SIG-M5 treated with dmso at 0.1 percent for 504 hours (cell line): ENCODE results near the gene PRCD.
"Not testable (repeated sequence)": the region's sequence is repeated elsewhere in the genome, so short reads cannot be mapped to it uniquely, and the experiment has no call there.

ENCODE experiments used
- DNase-seq: peaks from one replicate; lab custom pipeline; 2025; ENCODE audit not compliant: unreplicated experiment; lab: John Stamatoyannopoulos, UW

PRCD gene

DNA sequence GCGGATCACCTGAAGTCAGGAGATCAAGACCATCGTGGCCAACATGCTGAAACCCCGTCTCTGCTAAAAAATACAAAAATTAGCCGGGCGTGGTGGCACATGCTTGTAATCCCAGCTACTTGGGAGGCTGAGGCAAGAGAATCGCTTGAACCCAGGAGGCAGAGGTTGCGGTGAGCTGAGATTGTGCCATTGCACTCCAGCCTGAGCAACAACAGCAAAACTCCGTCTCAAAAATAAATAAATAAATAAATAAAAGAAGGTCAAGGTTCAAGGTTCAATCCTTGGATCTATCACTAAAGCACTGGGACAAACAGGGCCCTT lies 14.4 kb upstream of the PRCD start:
- DNase-seq, result not testable (repeated sequence)

DNA sequence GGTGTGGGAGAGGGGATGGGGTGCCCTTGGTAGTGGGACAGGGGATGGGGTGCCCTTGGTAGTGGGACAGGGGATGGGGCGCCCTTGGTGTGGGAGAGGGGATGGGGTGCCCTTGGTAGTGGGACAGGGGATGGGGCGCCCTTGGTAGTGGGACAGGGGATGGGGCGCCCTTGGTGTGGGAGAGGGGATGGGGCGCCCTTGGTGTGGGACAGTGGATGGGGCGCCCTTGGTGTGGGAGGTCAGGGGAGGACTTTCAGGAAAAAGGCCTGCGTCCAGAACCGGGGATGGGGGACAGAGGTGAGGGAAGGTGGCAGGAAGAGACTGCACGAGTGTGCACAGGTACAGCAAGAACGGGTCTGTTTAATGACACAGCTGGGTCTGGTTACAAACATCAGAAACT lies 12.8 kb upstream of the PRCD start:
- not testable (repeated sequence) for DNase-seq

DNA sequence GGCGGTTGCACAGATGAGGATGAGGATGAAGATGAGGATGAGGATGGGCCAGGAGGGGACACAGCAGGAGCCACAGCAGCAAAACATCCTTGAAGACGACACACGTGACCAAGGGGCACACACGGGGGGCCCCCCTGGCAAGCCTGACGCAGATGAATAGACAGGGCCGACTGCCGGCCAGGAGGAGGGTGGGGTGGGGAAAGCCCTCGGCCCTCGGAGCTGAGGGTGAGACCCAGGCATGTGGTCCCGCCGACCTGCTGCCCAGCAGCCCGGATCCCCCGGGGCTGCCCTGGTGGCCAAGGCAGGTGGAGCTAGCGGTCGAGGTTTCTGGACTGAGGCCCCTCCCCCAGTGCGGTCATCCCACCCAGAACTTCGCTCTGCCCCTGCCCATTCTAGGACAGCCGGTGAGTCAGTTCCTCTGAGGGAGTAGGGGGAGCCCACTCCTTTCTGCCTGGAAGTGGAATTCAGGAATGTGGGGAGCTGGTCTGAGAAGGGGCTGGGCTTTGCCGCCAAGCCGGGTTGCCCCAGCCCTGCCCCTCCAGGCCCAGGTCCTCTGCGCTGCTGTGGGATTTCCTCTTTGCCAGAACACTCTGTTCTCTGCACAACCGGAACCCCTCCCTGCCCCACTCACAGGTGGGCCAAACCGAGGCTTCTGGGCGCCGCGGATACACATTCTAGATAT lies 12.3 kb upstream of the PRCD start:
- DNase-seq, result no peak

DNA sequence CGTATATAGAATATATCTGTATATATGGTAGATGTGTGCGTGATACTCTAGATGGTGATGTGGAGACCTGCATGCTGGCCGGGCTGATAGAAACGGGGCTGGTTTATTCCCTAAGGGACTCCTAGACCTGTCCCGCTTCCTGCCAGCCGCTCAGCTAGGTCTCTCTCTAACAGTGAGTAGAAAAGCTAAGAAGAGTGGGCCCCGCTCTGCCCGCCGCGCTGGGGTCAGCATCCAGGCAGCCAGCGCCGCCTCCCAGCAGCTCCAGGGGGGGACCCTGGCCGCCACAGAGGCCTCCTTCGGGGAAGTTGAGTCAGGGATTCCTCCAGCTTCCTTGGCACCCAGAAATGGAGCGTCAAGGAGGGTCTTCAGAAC lies 11.7 kb upstream of the PRCD start:
- no peak for DNase-seq

DNA sequence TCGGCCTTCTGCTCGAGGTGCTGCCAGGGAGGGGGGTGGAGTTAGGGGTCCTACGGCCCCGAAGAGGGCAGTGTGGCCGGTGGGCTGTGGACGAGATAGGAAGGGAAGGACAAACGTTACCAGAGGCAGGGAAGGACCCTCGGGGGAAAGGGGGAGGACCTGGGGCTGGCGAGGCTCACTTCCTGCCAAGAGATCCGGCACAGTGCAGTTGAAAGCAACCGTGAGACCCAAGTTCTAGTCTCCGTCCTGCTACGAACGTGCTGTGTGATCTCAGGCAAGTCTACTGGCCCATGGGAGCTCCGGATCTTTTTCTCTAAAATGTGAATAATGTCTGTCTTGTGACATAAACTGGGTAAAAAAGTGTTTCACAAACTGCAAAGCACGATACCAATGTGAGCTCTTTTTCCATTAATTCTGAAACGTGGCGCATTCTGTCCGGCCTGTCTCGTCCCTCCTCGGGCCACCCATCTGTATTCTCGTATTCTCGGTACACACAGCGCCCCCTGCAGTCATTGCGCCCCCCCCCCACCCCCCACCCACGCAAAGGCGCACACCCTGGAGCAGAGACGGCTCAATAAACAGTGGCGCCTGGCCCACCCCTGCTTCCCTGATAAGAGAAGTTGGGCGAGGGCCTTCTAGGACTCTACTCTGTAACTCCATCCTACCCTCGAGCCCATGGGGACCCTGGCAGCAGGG lies 11.2 kb upstream of the PRCD start:
- no peak for DNase-seq

DNA sequence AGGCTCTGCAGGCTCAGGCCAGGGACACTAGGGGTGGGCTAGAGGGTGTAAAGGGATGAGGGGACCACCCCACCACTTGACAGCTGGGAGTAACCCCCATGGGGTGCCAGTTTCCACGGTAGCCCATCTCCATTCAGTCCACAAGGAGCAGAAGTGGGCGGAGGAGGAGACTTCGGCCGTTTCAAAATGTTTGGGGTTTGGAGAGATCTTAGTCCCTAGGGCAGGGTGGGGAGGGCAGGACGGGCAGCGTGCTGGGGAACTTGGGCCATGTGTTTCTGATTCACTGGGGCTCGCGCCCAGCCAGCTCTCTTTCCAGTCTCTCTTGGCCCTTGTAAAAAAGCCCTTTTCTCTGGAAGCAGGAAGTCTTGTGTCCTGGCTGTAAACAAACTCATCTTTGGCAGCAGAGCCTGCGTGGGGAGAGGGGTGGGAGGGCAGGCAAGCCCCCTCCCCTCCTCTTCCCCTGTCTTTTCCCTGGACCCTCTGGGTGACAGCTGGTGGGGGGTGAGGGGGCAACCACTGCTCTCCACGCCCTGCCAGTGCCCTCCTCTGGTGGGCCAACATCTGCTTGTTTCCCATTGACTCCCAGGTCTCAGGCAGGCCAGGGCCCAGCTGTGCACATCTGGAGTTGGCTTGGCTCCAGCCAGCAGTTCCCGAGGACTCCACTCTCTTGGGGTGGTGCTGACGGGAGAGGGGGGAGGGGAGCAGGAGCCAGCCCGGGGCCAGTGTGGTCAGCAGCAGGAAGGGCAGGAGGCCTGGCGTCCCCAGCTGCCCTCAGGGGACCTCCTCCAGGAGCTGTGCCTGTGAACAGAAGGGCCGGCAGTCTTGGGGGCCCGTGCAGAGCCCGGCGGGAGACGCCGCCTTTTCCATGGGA lies 10.4 kb upstream of the PRCD start:
- no peak for DNase-seq

DNA sequence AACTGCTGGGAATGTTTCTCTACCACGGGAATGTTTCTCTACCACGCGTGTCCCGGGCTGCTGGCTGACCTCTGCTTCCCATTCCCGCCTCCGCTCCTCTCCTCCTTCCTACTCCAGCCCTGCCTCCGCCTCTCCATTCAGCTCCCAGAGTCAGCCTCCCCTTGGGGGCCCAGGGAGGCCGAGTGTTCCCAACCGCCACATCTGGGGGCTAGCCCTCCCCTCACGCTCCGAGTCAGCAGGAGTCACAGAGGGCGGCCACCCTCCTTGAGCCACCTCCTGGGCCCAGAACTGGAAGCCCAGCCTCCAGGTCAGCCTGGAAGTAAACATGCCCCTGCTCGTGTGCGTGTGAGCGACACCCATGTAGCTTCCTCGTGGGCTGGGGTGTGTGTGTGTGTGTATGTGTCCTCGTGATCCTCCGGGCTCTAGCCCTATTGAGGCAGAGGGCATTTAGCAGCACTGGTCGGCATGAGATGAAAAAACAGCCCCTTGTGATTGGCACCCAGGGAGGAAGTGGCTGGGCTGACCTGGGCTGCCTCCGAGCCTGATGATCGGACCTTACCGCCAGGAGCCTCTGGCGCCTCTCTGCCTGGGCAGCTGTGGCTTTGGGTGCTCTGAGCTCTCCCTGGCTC lies 9.6 kb upstream of the PRCD start:
- DNase-seq, result no peak

DNA sequence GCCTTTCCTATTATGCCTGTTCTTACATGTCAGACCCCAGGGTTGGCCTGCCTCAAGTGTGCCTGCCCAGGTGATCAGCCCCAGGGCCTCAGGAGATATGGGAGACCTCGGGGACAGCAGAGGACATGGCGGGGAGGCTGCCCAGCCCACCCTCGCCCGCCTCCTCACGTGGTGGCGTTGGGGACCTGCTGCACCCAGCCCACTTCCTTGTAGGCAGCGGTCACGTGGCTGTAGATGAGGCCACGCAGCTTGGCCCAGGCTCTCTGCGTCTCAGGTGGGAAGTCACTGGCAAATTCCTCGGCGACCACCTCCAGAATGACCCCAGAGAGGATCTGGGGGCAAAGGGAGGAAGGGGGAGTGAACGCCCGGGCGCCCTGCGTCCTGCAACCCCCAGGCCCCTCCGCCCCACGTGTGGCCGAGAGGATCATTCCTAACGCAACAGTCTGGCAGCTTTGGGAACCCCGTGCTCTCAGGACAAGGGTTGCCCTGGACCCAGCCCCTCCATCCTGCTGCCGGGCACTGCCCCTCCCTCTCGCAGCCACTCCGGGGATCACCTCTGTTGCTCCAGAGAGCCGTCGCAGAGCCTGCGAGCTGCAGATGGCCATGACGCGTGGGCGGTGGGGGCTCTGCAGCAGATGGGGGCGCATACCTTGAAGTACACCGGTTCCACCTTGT lies 8.9 kb upstream of the PRCD start:
- DNase-seq, result no peak

DNA sequence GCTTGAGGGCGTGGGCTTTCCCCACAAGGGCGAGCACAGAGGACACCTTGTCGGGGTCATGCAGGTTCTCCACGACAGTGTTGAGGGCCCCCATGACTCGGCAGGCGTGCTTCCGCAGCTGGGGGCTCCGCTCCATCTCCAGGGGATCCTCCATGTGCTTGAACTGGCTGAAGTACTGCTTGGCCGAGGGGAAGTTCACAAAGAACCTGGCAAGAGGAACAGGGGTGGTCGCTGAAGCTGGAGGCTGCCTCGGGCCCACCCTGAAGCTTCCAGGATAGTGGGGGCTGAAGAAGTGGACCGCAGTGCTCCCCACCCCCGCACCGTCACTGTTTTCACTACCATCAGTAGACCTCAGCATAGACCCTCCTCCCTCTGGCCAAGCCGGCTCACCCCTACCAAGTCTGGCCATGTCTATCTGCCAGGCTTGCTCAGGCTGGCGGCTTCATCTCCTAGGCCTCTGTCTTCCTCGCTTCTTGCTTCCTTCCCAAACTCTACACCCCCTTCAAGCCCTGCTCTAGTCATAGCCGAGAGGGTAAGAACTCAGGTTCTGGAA lies 8.3 kb upstream of the PRCD start:
- DNase-seq, result no peak

DNA sequence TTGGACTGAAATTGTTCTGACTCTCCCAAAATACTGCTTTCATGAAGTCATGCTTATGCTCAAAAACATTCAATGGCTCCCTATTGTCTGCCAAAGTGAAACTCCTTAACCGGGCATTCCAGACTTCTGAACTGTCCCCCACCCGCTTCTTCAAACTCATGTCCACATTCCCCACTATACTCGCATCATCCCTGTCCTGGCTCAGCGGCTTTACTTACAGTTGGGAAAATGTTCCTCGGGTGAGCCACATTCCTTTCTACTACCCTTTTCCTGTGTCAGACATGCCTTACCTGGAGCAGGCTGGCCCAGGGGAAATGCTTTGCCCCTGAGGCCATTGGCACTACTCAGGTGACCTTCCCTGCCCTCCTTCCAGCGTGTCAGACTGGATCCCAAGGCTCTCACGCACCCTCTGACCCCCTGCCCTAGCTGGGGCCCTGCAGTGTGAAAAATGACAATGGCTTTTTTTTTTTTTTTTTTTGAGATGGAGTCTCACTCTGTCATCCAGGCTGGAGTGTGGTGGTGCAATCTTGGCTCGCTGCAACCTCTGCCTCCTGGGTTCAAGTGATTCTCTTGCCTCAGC lies 7.7 kb upstream of the PRCD start:
- DNase-seq, result no peak

DNA sequence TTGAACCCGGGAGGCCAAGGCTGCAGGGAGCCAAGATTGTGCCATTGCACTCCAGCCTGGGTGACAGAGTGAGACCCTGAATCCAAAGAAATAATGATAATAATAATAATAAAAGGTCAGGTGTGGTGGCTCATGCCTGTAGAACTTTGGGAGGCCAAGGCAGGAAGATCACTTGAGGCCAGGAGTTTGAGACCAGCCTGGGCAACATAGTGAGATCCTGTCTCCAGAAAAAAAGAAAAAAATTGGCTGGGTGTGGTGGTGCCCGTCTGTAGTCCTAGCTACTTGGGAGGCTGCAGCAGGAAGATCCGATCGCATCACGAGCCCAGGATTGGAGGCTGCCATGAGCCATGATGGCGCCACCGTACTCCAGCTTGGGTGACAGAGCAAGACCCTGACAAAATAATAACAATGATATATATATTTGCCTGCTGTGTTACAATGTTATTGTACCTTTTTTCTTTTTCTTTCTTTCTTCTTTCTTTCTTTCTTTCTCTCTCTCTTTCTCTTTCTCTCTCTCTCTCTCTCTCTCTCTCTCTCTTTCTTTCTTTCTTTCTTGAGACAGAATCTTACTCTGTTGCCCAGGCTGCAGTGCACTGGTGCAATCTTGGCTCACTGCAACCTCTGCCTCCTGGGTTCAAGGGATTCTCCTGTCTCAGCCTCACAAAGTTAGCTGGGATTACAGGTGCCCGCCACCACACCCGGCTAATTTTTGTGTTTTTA lies 6.0 kb upstream of the PRCD start:
- not testable (repeated sequence) for DNase-seq

DNA sequence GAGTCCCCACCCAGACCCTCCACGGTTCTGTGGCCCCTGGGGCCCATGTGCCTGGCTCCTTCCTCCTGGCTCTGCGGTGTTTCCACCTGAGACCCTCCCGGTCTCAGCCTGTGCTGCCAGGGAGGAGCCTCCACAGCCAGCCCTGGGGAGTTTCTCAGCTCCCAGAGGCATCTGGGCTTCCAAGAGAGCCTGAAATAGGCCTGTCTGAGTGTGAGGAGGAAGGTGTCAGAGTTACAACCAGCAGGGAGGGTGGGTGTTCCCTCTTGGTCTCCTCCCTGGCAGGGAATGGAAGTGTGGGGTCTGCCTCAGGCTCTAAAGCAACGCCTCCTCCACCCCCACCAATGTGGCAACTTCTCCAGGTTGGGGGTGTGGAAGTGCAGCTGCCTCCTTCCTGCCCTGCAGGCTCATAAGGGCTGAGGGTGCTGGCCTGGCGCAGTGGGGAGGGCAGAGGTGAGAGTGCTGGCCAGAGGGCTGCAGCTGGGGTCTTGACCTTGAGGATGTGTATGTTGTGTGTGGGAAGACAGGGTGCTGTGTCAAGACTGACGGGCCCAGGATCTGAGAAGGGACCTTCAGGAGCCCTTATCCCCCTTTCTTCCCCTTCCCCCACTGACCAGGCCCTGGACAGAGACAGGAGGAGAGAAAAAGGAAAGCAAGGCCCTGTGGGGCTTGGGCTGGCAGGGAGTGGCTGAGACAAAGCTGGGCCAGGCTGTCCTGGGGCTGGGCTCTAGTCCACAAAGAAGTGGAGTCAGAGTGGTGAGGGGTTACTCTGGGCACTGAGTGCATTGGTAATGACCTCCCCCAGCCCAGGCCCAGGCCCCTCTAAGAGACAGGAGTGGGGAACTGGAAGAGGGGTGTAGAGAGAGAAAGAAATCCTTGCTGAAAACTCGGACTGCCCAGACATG lies 4.8 kb upstream of the PRCD start:
- DNase-seq, result no peak

DNA sequence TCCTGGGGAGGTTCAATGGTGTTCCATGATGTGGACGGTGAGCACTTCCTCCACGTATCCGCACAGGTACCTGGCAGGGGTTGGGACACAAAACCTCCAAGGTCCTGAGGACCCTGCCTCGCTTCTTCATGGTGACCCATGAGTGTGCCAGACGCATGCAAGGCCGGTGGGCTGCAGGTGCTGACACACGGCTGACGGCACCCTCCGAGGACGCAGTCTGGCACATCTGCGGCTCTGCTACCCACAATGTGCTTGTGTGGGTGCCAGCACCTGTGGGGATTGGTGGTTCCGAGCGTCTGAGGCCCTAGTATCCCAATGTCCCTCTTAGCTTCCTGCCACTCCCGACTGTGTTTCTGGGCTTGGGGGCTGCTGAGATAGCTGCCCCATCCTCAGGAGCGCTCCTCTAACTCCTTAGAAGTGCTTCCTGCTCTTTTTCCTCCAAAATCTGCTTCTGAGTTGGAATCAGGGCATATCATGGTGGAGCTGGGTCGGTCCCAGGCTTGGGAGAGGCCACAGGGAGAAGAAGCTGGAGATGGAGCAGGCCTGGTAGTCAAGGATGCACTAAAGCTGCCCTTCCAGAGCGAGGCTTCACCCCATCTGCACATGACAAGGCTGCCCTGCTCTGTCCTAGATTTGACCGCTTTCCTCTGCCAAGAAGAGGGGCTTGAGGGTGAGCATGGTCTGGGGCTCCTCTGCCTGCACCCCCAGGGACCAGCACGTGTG lies 3.9 kb upstream of the PRCD start:
- no peak for DNase-seq

DNA sequence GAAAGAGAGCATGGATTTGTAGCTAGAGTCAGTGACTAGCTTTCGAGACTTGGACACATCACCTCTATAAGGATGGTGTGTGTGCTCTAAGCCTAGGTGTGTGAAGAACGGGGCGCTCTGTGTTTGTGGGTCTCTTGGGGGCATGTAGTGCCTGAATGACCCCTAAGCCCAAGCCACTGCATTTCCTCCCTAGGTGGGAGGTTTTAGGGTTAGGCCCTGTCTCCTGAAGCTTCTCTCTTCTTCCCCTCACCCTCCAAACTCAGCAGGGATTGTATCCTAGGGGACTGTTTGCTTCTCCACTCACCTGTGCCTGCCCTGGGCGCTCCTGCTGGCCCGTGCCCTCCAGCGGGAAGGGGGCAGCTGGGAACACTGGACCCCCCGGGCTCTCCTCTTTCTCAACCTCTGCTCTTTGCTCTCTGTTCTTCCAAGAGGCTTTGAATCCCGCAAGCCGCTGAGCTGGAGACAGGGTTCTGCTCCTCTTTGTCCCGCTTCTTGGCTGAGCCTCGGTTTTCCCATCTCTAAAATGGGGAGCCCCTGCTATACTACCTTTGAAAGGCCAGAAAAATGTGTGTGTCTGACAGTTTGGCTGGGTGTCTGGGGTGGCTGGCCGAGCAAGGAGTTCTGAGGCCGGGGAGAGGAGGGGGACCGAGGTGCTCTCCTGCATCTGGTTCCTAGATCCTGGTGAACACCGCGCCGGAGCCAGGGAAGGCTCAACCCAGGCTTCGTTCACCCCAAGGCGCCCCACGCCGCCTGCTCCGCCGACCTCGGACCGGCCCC lies 3.1 kb upstream of the PRCD start:
- DNase-seq, result no peak

DNA sequence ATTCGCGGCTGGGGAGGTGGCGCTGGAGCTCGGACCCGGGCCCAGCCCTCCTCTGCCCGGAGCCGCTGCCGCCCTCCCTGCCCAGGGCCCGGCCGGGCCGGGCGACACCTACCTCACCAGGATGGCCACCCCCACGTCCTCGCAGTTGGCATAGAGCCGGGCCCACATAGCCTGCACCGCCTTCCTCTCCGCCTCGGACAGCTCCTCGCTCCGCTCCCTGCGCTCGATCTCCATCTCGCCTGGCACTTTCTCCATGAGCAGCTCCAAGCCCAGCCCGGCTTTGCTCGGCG lies 2.6 kb upstream of the PRCD start:
- DNase-seq, result no peak

DNA sequence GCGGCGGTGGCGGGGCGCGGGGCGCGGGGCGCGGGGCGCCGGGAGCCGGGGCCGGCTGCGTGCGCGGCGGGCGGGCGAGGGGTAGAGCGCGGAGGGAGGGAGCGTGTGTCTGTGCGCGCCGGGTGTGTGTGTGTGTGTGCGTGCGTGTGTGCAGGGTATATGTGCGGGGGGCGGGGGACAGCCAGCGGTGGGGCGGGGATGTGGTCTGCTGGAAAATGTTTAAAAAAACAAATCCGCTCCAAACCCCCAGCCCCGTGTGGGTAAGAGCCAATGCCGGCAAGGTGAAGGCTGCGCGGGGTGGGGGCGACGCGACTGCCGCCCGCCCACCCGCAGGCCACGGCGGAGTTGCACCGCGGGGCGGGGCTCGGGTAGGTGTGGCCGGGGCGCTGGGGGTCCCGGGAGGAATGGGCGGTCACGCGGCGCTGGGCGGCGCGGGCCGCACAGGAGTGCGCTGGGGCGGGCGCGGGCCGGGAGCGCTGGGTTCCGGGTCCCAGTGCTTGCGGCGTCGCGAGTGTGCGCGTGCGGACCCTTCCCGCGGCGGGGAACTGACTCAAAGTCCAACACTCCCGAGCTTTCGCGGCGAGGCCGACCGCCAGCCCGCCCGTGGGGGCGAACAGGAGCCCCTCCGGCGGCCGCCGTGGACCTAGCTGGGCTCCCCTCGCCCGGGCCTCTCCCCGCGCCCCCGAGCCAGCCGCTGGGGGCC lies 2.1 kb upstream of the PRCD start, which contains the start of gene CYGB:
Gene CYGB (minus strand): TSS at position 132 of the 703 bp plus-strand sequence. CDS start 167 bp downstream, outside the sequence.
- DNase-seq, result no peak
